NCI-H1048 (cell line): ENCODE data around the gene NUP62.
"Not testable (repeated sequence)": the region's sequence is repeated elsewhere in the genome, so short reads cannot be mapped to it uniquely, and the experiment has no call there.

Experiments used
- DNase-seq: peaks from one replicate; lab custom pipeline; 2025; lab: John Stamatoyannopoulos, UW

NUP62 gene

GRCh38 chr19:49925486-49925885, 3.8 kb downstream of the NUP62 start:
- DNase-seq, result no peak

- DNase-seq, result not testable (repeated sequence)
Measured at GRCh38 chr19:49924881-49925210, 4.5 kb downstream of the NUP62 start.

GRCh38 chr19:49924004-49924880, 5.1 kb downstream of the NUP62 start:
- no peak for DNase-seq

- DNase-seq, result no peak
Measured at GRCh38 chr19:49923055-49924003, 6.0 kb downstream of the NUP62 start.

GRCh38 chr19:49921871-49922795, 7.2 kb downstream of the NUP62 start:
- no peak for DNase-seq

GRCh38 chr19:49920624-49921363, 8.5 kb downstream of the NUP62 start:
- DNase-seq, result no peak

- no peak for DNase-seq
Measured at GRCh38 chr19:49918089-49918488, 11.2 kb downstream of the NUP62 start.

- DNase-seq, result no peak
Measured at GRCh38 chr19:49916839-49917733, 12.2 kb downstream of the NUP62 start.

- DNase-seq, result no peak
Measured at GRCh38 chr19:49915271-49915670, 14.0 kb downstream of the NUP62 start.

- DNase-seq, result no peak
Measured at GRCh38 chr19:49913720-49914119, 15.6 kb downstream of the NUP62 start.

- no peak for DNase-seq
Measured at GRCh38 chr19:49912965-49913685, 16.2 kb downstream of the NUP62 start.

- no peak for DNase-seq
Measured at GRCh38 chr19:49911381-49912145, 17.7 kb downstream of the NUP62 start.

- DNase-seq, result no peak
Measured at GRCh38 chr19:49910179-49910578, 19.1 kb downstream of the NUP62 start.

- no peak for DNase-seq
Measured at GRCh38 chr19:49908480-49909420, 20.6 kb downstream of the NUP62 start.

- DNase-seq, result no peak
Measured at GRCh38 chr19:49907745-49908446, 21.4 kb downstream of the NUP62 start.

- no peak for DNase-seq
Measured at GRCh38 chr19:49906879-49907564, 22.3 kb downstream of the NUP62 start.
